Activated T-cell treated with anti-CD3 and anti-CD28 coated beads, Interleukin-2, amount 50 U/mL, for 24 hours (primary cell): ENCODE data around the gene ATP5PF.
"Not testable (repeated sequence)": the region's sequence is repeated elsewhere in the genome, so short reads cannot be mapped to it uniquely, and the experiment has no call there.

Experiments
- DNase-seq: peaks from one replicate; pipeline ENCODE4 v3.0.0-alpha.2; 2020
- H3K27ac Mint-ChIP-seq: 2 replicates; pipeline ENCODE4 v1.8.0; 2020; ENCODE audit warnings: mild to moderate bottlenecking, mixed read lengths
- H3K27me3 Mint-ChIP-seq: 2 replicates; pipeline ENCODE4 v1.8.0; 2020; ENCODE audit warnings: mixed read lengths
- H3K36me3 Mint-ChIP-seq: 2 replicates; pipeline ENCODE4 v1.8.0; 2020; ENCODE audit warnings: low read depth, mixed read lengths
- H3K4me1 Mint-ChIP-seq: 2 replicates; pipeline ENCODE4 v1.8.0; 2020; ENCODE audit warnings: low read depth, mixed read lengths
- H3K4me3 Mint-ChIP-seq: 2 replicates; pipeline ENCODE4 v1.8.0; 2020; ENCODE audit warnings: mild to moderate bottlenecking, moderate library complexity, mixed read lengths
- H3K9me3 Mint-ChIP-seq: 2 replicates; pipeline ENCODE4 v1.8.0; 2020; ENCODE audit warnings: mixed read lengths

The ATP5PF gene

DNA sequence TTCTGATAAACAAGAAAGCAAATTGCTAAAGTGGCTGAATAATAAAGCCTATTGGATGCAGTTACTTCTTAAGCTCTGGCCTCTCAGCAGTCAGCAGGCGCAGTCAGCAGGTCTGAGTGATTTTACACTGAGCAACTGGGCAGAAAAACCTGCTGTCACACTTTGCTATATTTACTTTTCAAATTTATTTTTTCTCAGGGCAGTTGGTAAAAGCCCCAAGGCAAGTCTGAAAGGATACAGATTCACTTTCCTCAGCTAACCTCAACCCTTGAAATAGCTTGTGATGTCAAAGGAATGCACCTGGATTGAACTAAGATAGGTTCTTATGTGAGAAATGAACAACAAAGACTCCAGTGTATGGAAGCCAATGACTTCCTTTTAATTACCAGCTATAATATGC, 34.0 kb downstream of the ATP5PF start:
- H3K4me3 Mint-ChIP-seq, result no peak overlapping the region
- no peaks in the 10 kb centered on the region for H3K4me1 Mint-ChIP-seq
- H3K27me3 Mint-ChIP-seq, result no peaks in the 10 kb centered on the region
- H3K36me3 Mint-ChIP-seq, result no peaks in the 10 kb centered on the region
- H3K9me3 Mint-ChIP-seq, result no peaks in the 10 kb centered on the region
- no peak overlapping the region for H3K27ac Mint-ChIP-seq
- no peak for DNase-seq

DNA sequence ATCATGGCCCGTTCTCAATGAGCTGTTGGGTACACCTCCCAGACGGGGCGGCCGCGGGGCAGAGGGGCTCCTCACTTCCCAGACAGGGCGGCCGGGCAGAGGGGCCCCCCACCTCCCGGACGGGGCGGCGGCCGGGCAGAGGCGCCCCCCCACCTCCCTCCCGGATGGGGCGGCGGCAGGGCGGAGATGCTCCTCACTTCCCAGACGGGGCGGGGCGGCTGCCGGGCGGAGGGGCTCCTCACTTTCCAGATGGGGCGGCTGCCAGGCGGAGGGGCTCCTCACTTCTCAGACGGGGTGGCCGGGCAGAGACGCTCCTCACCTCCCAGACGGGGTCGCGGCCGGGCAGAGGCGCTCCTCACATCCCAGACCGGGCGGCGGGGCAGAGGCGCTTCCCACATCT, 39.2 kb downstream of the ATP5PF start:
- not testable (repeated sequence) for DNase-seq, H3K27me3 Mint-ChIP-seq, H3K36me3 Mint-ChIP-seq, H3K4me3 Mint-ChIP-seq, H3K4me1 Mint-ChIP-seq, H3K9me3 Mint-ChIP-seq, H3K27ac Mint-ChIP-seq

DNA sequence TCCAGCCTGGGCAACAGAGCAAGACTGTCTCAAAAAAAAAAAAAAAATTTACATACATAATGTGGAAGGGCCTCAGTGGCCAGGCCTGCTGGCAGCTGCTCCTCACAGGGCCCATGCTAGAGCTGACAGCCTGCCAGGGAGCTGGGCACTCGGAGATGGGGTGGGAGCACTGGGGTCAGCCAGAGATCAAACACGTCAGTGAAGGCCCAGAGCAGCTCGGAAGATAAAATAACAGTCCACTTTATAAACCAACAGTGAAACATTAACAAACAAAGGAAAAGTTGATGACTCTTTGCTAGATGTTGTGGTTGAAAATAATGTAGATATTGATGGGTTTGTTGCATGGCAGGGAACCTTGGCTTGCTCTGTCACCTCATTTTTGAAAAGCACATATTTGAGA, 42.7 kb downstream of the ATP5PF start:
- H3K27ac Mint-ChIP-seq, result no peak overlapping the region
- H3K36me3 Mint-ChIP-seq, result no peaks in the 10 kb centered on the region
- peaks cover 2% of the 10 kb centered on the region for H3K27me3 Mint-ChIP-seq
- no peaks in the 10 kb centered on the region for H3K4me1 Mint-ChIP-seq
- DNase-seq, result no peak
- no peak overlapping the region for H3K4me3 Mint-ChIP-seq
- no peaks in the 10 kb centered on the region for H3K9me3 Mint-ChIP-seq

DNA sequence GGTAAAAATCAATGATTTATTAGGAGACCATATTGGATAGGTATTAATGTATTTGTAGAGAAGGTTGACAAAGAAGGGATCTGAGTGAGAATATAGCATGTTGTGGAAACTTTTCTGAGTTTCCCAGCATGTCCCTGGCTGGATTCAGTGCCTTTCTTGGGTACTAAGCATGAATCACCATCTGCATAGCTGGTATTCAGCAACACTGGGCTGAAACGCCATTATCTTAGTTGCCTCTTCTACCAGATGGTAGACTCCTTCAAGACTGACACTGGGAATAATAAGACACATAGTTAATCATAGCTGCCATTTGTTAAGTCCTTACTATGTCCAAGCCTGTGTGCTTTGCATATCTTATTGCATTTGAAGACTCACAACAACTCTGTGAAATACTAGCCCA, 45.5 kb downstream of the ATP5PF start:
- H3K4me3 Mint-ChIP-seq, result no peak overlapping the region
- no peaks in the 10 kb centered on the region for H3K9me3 Mint-ChIP-seq
- no peak overlapping the region for H3K27ac Mint-ChIP-seq
- no peak for DNase-seq
- no peaks in the 10 kb centered on the region for H3K4me1 Mint-ChIP-seq
- H3K36me3 Mint-ChIP-seq, result no peaks in the 10 kb centered on the region
- H3K27me3 Mint-ChIP-seq, result peaks cover 2% of the 10 kb centered on the region

DNA sequence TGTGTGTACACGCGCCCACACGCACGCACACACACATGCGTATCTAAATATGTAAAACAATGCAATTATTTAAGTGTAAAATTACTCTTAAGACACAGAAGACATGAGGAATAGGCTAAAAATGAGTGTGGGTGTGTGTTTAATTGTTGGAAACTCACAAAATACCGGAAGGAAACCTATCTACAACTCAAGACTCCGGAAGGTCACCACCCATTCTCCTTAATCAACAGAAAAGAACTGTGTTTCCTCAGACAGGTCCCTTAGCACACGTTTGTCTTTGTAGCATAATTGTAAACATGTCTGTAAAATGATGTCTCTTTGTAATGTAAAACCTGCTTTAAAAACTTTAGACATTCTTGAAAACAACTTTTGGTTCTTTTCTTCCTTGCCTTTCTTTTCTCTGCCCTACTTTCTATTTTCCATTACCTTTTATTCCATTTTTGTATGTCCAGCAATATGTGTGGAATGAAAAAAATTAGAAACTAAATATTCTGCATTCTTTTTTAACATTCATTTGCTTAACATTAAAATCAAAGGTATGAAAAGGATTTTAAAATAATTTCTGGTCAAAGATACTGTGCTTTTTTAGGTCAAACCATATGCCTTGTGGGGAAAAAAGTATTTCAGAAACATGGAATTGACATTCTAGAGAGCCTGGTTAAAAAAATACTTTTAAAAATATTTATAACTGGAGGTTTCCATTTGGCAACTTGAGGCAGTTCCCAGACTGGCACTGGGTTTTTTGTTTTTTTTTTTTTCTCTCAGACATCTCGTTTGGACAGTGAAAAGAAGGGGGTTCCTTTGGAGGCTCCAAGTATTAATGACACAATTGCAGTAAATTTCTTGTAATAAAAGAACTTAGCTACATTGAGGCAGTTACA, 46.2 kb downstream of the ATP5PF start:
- Mint-ChIP-seq H3K4me1 (no peaks in the 10 kb centered on the region), H3K27me3 (peaks cover 2% of the 10 kb centered on the region)
- no peak for DNase-seq

DNA sequence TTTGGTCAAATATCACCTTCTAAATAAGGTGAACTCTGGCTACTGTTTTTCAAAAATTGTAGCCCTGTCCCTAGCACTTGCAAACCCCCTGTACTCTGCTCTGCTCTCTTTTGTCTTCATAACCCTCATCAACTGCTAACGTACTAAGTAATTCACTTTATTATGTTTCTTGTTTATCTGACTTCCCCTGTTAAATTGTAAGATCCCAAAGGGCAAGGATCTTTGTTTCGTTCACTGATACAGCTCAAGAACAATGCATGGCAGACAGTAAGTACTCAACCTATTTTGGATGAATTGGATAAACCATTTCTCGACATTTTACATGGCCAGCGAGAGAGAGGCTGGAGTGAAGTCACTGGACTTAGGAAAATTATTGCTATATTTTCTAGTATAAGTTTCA, 46.9 kb downstream of the ATP5PF start:
- no peaks in the 10 kb centered on the region for H3K4me1 Mint-ChIP-seq
- DNase-seq, result no peak
- no peak overlapping the region for H3K27ac Mint-ChIP-seq
- H3K9me3 Mint-ChIP-seq, result no peaks in the 10 kb centered on the region
- H3K4me3 Mint-ChIP-seq, result no peak overlapping the region
- H3K27me3 Mint-ChIP-seq, result peaks cover 2% of the 10 kb centered on the region
- H3K36me3 Mint-ChIP-seq, result no peaks in the 10 kb centered on the region

More for the DNA sequence above, 46.2 kb downstream of the ATP5PF start:
- no peak overlapping the region for H3K4me3 Mint-ChIP-seq
- H3K36me3 Mint-ChIP-seq, result no peaks in the 10 kb centered on the region
- no peak overlapping the region for H3K27ac Mint-ChIP-seq
- H3K9me3 Mint-ChIP-seq, result no peaks in the 10 kb centered on the region

DNA sequence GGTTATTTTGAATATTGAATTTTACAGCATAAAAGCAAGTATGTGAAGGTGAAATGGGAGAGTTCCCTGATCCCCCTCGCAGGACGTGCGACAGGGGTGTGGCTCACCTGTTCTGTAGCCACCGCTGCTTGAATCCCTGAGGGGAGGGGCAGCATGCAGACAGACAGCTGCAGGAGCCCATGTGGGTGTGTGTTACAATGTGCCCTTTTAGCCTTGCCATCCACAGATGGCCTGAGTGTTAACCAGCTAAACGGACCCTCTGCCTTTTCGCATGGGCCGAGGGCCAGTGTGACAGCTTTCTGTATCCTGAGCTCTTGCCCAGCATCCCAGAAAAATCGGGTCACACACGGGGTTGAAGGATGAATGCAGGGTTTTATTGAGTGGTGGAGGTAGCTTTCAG, 52.3 kb downstream of the ATP5PF start:
- H3K9me3 Mint-ChIP-seq, result no peaks in the 10 kb centered on the region
- H3K36me3 Mint-ChIP-seq, result no peaks in the 10 kb centered on the region
- H3K27me3 Mint-ChIP-seq, result no peaks in the 10 kb centered on the region
- H3K4me3 Mint-ChIP-seq, result no peak overlapping the region
- no peak for DNase-seq
- no peak overlapping the region for H3K27ac Mint-ChIP-seq
- no peaks in the 10 kb centered on the region for H3K4me1 Mint-ChIP-seq

DNA sequence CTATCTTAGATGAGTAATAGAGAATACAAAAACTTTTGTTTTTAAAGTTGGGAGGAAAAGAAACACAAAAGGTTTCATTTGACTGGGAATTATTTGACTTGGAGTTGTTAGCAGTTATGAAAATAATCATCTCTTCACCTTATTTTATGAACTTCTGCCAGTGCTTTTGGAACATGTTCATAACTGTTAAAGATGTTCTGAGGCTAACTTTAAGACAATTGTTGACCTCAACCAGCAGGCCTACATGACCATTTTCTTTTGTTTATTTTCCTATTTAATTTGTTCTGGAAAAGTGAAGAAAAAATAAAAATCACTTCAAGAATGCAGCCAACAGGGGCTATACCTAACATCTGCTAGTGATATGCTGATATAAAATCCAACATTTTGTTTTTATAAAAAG, 58.3 kb downstream of the ATP5PF start:
- H3K4me3 Mint-ChIP-seq, result no peak overlapping the region
- no peak for DNase-seq
- H3K27me3 Mint-ChIP-seq, result no peaks in the 10 kb centered on the region
- no peaks in the 10 kb centered on the region for H3K9me3 Mint-ChIP-seq
- no peaks in the 10 kb centered on the region for H3K36me3 Mint-ChIP-seq
- no peaks in the 10 kb centered on the region for H3K4me1 Mint-ChIP-seq
- H3K27ac Mint-ChIP-seq, result no peak overlapping the region
